GM18907 (cell line): ENCODE data around the gene DGCR2.
"Not testable (repeated sequence)": the region's sequence is repeated elsewhere in the genome, so short reads cannot be mapped to it uniquely, and the experiment has no call there.

Experiments
- ATAC-seq: cut with Tn5 transposase; IDR thresholded peaks from one replicate; pipeline ENCODE4 v1.9.1; 2021; ENCODE audit warnings: mild to moderate bottlenecking, moderate library complexity; ENCODE audit not compliant: unreplicated experiment

Gene DGCR2

GRCh38 chr22:19062139-19062942 is 59.9 kb downstream of the DGCR2 start:
- ATAC-seq = no peak

- ATAC-seq = no peak
These were observed 60.6 kb downstream of the DGCR2 start for GRCh38 chr22:19061471-19062138.

GRCh38 chr22:19060356-19061009 is 61.7 kb downstream of the DGCR2 start:
- ATAC-seq = no peak

GRCh38 chr22:19059481-19060278 is 62.5 kb downstream of the DGCR2 start:
- ATAC-seq = no peak

GRCh38 chr22:19058713-19059451 is 63.3 kb downstream of the DGCR2 start:
- ATAC-seq = no peak

- no peak for ATAC-seq
These were observed 64.2 kb downstream of the DGCR2 start for GRCh38 chr22:19057999-19058491.

GRCh38 chr22:19057539-19057938 is 64.7 kb downstream of the DGCR2 start:
- no peak for ATAC-seq

- no peak for ATAC-seq
These were observed 65.2 kb downstream of the DGCR2 start for GRCh38 chr22:19056951-19057401.

- no peak for ATAC-seq
These were observed 66.4 kb downstream of the DGCR2 start for GRCh38 chr22:19055801-19056200.

GRCh38 chr22:19052941-19053541 is 69.2 kb downstream of the DGCR2 start:
- ATAC-seq = no peak

- no peak for ATAC-seq
These were observed 70.7 kb downstream of the DGCR2 start for GRCh38 chr22:19051381-19052072.

- not testable (repeated sequence) for ATAC-seq
These were observed 71.4 kb downstream of the DGCR2 start for GRCh38 chr22:19050847-19051246.

- no peak for ATAC-seq
These were observed 72.1 kb downstream of the DGCR2 start for GRCh38 chr22:19050117-19050516.

GRCh38 chr22:19048531-19048930 is 73.7 kb downstream of the DGCR2 start:
- ATAC-seq = no peak

GRCh38 chr22:19047993-19048392 is 74.2 kb downstream of the DGCR2 start:
- no peak for ATAC-seq

GRCh38 chr22:19046719-19047609 is 75.2 kb downstream of the DGCR2 start:
- ATAC-seq = no peak

GRCh38 chr22:19046287-19046686 is 75.9 kb downstream of the DGCR2 start:
- ATAC-seq = no peak

- ATAC-seq = no peak
These were observed 77.1 kb downstream of the DGCR2 start for GRCh38 chr22:19045094-19045493.
